Activated CD4-positive, alpha-beta T cell treated with anti-CD3 and anti-CD28 coated beads, Interleukin-2, amount 10 ng/mL, durations not matched to agents 7 days and 5 days (primary cell): ENCODE results near the gene HOXB9. TPM values are rescaled to one million over a fixed set of nuclear protein-coding genes. Genes with fewer than 3 reads are reported as not detected.

Source experiments
- CTCF ChIA-PET: fragments of 350-600 bp; sonication (Branson Sonifier 250); formaldehyde crosslinking; loops from one replicate; lab custom pipeline; 2021; ENCODE audit warnings: antibody characterized with exemption; lab: Charles Lee
- POLR2A ChIA-PET: fragments of 350-600 bp; sonication (Branson Sonifier 250); formaldehyde crosslinking; loops from one replicate; lab custom pipeline; 2021; ENCODE audit warnings: antibody characterized with exemption; lab: Charles Lee
- DNase-seq: peaks from one replicate; pipeline ENCODE4 v3.0.0-alpha.2; 2020
- H3K27ac Mint-ChIP-seq: one replicate; pipeline ENCODE4 v1.8.0; 2021; ENCODE audit warnings: mild to moderate bottlenecking, moderate library complexity, mixed read lengths
- H3K27me3 Mint-ChIP-seq: one replicate; pipeline ENCODE4 v1.8.0; 2021; ENCODE audit warnings: mixed read lengths
- H3K36me3 Mint-ChIP-seq: one replicate; pipeline ENCODE4 v1.8.0; 2021; ENCODE audit warnings: low read depth, mixed read lengths
- H3K4me1 Mint-ChIP-seq: one replicate; pipeline ENCODE4 v1.8.0; 2021; ENCODE audit warnings: mixed read lengths
- H3K4me3 Mint-ChIP-seq: one replicate; pipeline ENCODE4 v1.8.0; 2021; ENCODE audit warnings: mild to moderate bottlenecking, moderate library complexity, mixed read lengths
- H3K9me3 Mint-ChIP-seq: one replicate; pipeline ENCODE4 v1.8.0; 2021; ENCODE audit warnings: mixed read lengths
- total RNA-seq, 2 experiments: library from RNA; stranded (reverse); gene quantifications; one replicate each; pipeline ENCODE4 v1.2.3, GENCODE V29; 2021

The HOXB9 gene
- total RNA-seq, 2 experiments from 2014 or later, result not detected

- CTCF ChIA-PET, result no interaction called here
These were observed 14.9 kb downstream of the HOXB9 start for GRCh38 chr17:48611213-48611612.

GRCh38 chr17:48610282-48611211 lies 15.6 kb downstream of the HOXB9 start, which contains the start of gene HOXB7:
Gene HOXB7, minus strand, starts transcription at chr17:48611017. Its CDS starts 99 bp downstream, at chr17:48610918.
- Mint-ChIP-seq H3K4me3 (peak within 1 kb of the TSS; percentile 84), H3K4me1 (peaks cover 34% of the 10 kb centered on the region), H3K36me3 (no peaks in the 10 kb centered on the region), H3K27me3 (peaks cover 81% of the 10 kb centered on the region), H3K9me3 (no peaks in the 10 kb centered on the region), H3K27ac (peak within 1 kb of the TSS; percentile 73)
- ChIA-PET POLR2A (interaction anchor here (0.6 kb wide), 1 partner anchor 20 kb away, joined by 3 read pairs; no protein-coding TSS in a partner anchor), CTCF (interaction anchor here (1.0 to 2.3 kb wide), 9 partner anchors 8 to 68 kb away, joined by 3 to 7 read pairs (median 4); partner anchors contain the start of gene HOXB9)
- peak; percentile 57 for DNase-seq

More at GRCh38 chr17:48611213-48611612, 14.9 kb downstream of the HOXB9 start:
- Mint-ChIP-seq H3K4me3 (peak overlapping the region; percentile 84), H3K9me3 (no peaks in the 10 kb centered on the region), H3K27ac (peak overlapping the region; percentile 73), H3K4me1 (peaks cover 34% of the 10 kb centered on the region), H3K27me3 (peaks cover 84% of the 10 kb centered on the region), H3K36me3 (no peaks in the 10 kb centered on the region)
- POLR2A ChIA-PET, result no interaction called here
- no peak for DNase-seq

- no peak for DNase-seq
- CTCF ChIA-PET, result interaction anchor here (1.0 to 2.3 kb wide), 10 partner anchors 9 to 141 kb away, joined by 3 to 7 read pairs (median 4); partner anchors contain the start of gene HOXB9
- POLR2A ChIA-PET, result interaction anchor here (0.6 kb wide), 1 partner anchor 19 kb away, joined by 3 read pairs; no protein-coding TSS in a partner anchor
- Mint-ChIP-seq H3K27ac (no peak overlapping the region), H3K4me3 (peak overlapping the region; percentile 84), H3K4me1 (peaks cover 30% of the 10 kb centered on the region), H3K27me3 (peaks cover 79% of the 10 kb centered on the region), H3K9me3 (no peaks in the 10 kb centered on the region), H3K36me3 (no peaks in the 10 kb centered on the region)
These were observed 16.3 kb downstream of the HOXB9 start for GRCh38 chr17:48609759-48610281.

- H3K9me3 Mint-ChIP-seq, result no peaks in the 10 kb centered on the region
- H3K27me3 Mint-ChIP-seq, result peaks cover 81% of the 10 kb centered on the region
- DNase-seq, result no peak
- peaks cover 31% of the 10 kb centered on the region for H3K4me1 Mint-ChIP-seq
- no peak overlapping the region for H3K4me3 Mint-ChIP-seq
- POLR2A ChIA-PET, result no interaction called here
- CTCF ChIA-PET, result interaction anchor here (1.2 to 2.3 kb wide), 6 partner anchors 9 to 142 kb away, joined by 3 to 8 read pairs (median 6); partner anchors contain the start of genes HOXB5 and HOXB9
- no peaks in the 10 kb centered on the region for H3K36me3 Mint-ChIP-seq
- H3K27ac Mint-ChIP-seq, result no peak overlapping the region
These were observed 17.1 kb downstream of the HOXB9 start for GRCh38 chr17:48609033-48609432.

GRCh38 chr17:48608494-48608834 lies 17.7 kb downstream of the HOXB9 start:
- no peaks in the 10 kb centered on the region for H3K36me3 Mint-ChIP-seq
- no peak for DNase-seq
- peaks cover 81% of the 10 kb centered on the region for H3K27me3 Mint-ChIP-seq
- H3K9me3 Mint-ChIP-seq, result no peaks in the 10 kb centered on the region
- CTCF ChIA-PET, result interaction anchor here (1.0 to 2.3 kb wide), 4 partner anchors 10 to 28 kb away, joined by 3 to 8 read pairs (median 7); partner anchors contain the start of gene HOXB5
- H3K27ac Mint-ChIP-seq, result no peak overlapping the region
- no peak overlapping the region for H3K4me3 Mint-ChIP-seq
- POLR2A ChIA-PET, result no interaction called here
- peaks cover 29% of the 10 kb centered on the region for H3K4me1 Mint-ChIP-seq

GRCh38 chr17:48606892-48607614 lies 19.1 kb downstream of the HOXB9 start:
- POLR2A ChIA-PET, result no interaction called here
- CTCF ChIA-PET, result interaction anchor here (0.6 to 2.0 kb wide), 6 partner anchors 8 to 118 kb away, joined by 3 to 8 read pairs (median 3); partner anchors contain the start of gene HOXB8
- no peak overlapping the region for H3K4me3 Mint-ChIP-seq
- H3K27ac Mint-ChIP-seq, result no peak overlapping the region
- H3K36me3 Mint-ChIP-seq, result no peaks in the 10 kb centered on the region
- no peaks in the 10 kb centered on the region for H3K9me3 Mint-ChIP-seq
- H3K27me3 Mint-ChIP-seq, result peaks cover 82% of the 10 kb centered on the region
- H3K4me1 Mint-ChIP-seq, result peaks cover 26% of the 10 kb centered on the region
- no peak for DNase-seq

GRCh38 chr17:48605991-48606891 lies 19.9 kb downstream of the HOXB9 start:
- H3K9me3 Mint-ChIP-seq, result no peaks in the 10 kb centered on the region
- peaks cover 84% of the 10 kb centered on the region for H3K27me3 Mint-ChIP-seq
- no peaks in the 10 kb centered on the region for H3K36me3 Mint-ChIP-seq
- no peak overlapping the region for H3K4me3 Mint-ChIP-seq
- POLR2A ChIA-PET, result no interaction called here
- no peak for DNase-seq
- no peak overlapping the region for H3K27ac Mint-ChIP-seq
- H3K4me1 Mint-ChIP-seq, result peaks cover 26% of the 10 kb centered on the region
- CTCF ChIA-PET, result interaction anchor here (0.6 to 2.0 kb wide), 3 partner anchors 12 to 119 kb away, joined by 3 to 8 read pairs (median 3); no protein-coding TSS in a partner anchor

- H3K4me1 Mint-ChIP-seq, result peaks cover 20% of the 10 kb centered on the region
- CTCF ChIA-PET, result interaction anchor here (0.6 to 1.1 kb wide), 2 partner anchors 12 to 733 kb away, joined by 3 to 5 read pairs; partner anchors contain the start of gene HOXB5
- H3K9me3 Mint-ChIP-seq, result no peaks in the 10 kb centered on the region
- H3K27me3 Mint-ChIP-seq, result peaks cover 86% of the 10 kb centered on the region
- POLR2A ChIA-PET, result no interaction called here
- no peak for DNase-seq
- no peaks in the 10 kb centered on the region for H3K36me3 Mint-ChIP-seq
- H3K27ac Mint-ChIP-seq, result no peak overlapping the region
- no peak overlapping the region for H3K4me3 Mint-ChIP-seq
These were observed 20.7 kb downstream of the HOXB9 start for GRCh38 chr17:48605409-48605919.

GRCh38 chr17:48604770-48605329 lies 21.3 kb downstream of the HOXB9 start, which contains the start of gene HOXB6:
Gene HOXB6, minus strand, starts transcription at chr17:48604986. Its CDS starts 6,836 bp downstream, at chr17:48598150.
- no peaks in the 10 kb centered on the region for H3K36me3 Mint-ChIP-seq
- no peak within 1 kb of the TSS for H3K27ac Mint-ChIP-seq
- no peaks in the 10 kb centered on the region for H3K9me3 Mint-ChIP-seq
- POLR2A ChIA-PET, result no interaction called here
- H3K27me3 Mint-ChIP-seq, result peaks cover 90% of the 10 kb centered on the region
- H3K4me3 Mint-ChIP-seq, result no peak within 1 kb of the TSS
- no peak for DNase-seq
- H3K4me1 Mint-ChIP-seq, result peaks cover 20% of the 10 kb centered on the region
- CTCF ChIA-PET, result interaction anchor here (0.6 to 1.1 kb wide), 3 partner anchors 12 to 734 kb away, joined by 3 to 5 read pairs (median 3); partner anchors contain the start of gene HOXB5

- Mint-ChIP-seq H3K4me3 (no peak overlapping the region), H3K27ac (no peak overlapping the region), H3K36me3 (no peaks in the 10 kb centered on the region), H3K9me3 (no peaks in the 10 kb centered on the region), H3K4me1 (peaks cover 20% of the 10 kb centered on the region), H3K27me3 (peaks cover 90% of the 10 kb centered on the region)
- POLR2A ChIA-PET, result no interaction called here
- CTCF ChIA-PET, result interaction anchor here (0.6 to 1.1 kb wide), 2 partner anchors 11 to 430 kb away, joined by 3 read pairs; partner anchors contain the start of gene HOXB5
- no peak for DNase-seq
These were observed 22.0 kb downstream of the HOXB9 start for GRCh38 chr17:48603959-48604769.
